ENCODE data around the gene PDCL3. TPM values are rescaled to one million over a fixed set of nuclear protein-coding genes. Genes with fewer than 3 reads are reported as not detected.

The PDCL3 gene
- total and polyA plus RNA-seq, 2 experiments from 2014 or later = 28.1 to 72.4 TPM

- peaks cover 15% of the 10 kb centered on the region for H3K9me3 Mint-ChIP-seq
- Histone ChIP-seq H2AFZ (no peak overlapping the region), H3K27me3 (ENCODE audit: insufficient read depth) (no peaks in the 10 kb centered on the region), H3K79me2 (replicated peaks; ENCODE audit: insufficient read depth) (no peaks in the 10 kb centered on the region), H3K9me2 (ENCODE audit: insufficient read depth) (no peaks in the 10 kb centered on the region), H3K4me3 (no peak overlapping the region), H3F3A (replicated peaks; ENCODE audit: low read depth) (no peaks in the 10 kb centered on the region), H4K20me1 (replicated peaks; ENCODE audit: insufficient read depth) (no peaks in the 10 kb centered on the region), H3K36me3 (ENCODE audit: insufficient read depth) (no peaks in the 10 kb centered on the region), H3K27ac (ENCODE audit: low read depth) (no peak overlapping the region), H3K4me2 (no peak overlapping the region), H3K4me1 (ENCODE audit: insufficient read depth) (no peaks in the 10 kb centered on the region)
- H3K27me3 Mint-ChIP-seq (ENCODE audit: insufficient read depth, low read depth, poor library complexity) = peaks cover 9% of the 10 kb centered on the region
- no peak overlapping the region for H3K4me3 Mint-ChIP-seq
- no peak overlapping the region for H3K27ac Mint-ChIP-seq
- 0 out of 3 replicates have a peak, but pooled peaks cover 3% of the 10 kb centered on the region for H3K36me3 Mint-ChIP-seq (ENCODE audit: low read depth)
- DNase-seq (ENCODE audit: low spot score) (no peak), ATAC-seq (no peak)
- H3K4me1 Mint-ChIP-seq = no peaks in the 10 kb centered on the region
- TF ChIP-seq JUNB (IDR thresholded peaks at IDR 0.05; ENCODE audit: unreplicated experiment) (no peak), CREB1 (CRISPR knock-in tag; IDR thresholded peaks at IDR 0.05; ENCODE audit: low read depth) (no peak), STAT1 (IDR thresholded peaks at IDR 0.05; ENCODE audit: unreplicated experiment) (no peak), EZH2phosphoT487 (IDR thresholded peaks at IDR 0.05; ENCODE audit: unreplicated experiment) (no peak), ZNF462 (CRISPR knock-in tag; IDR thresholded peaks at IDR 0.05) (no peak), CTCF (conservative IDR thresholded peaks at IDR 0.05; ENCODE audit: low read depth in 2 of 2) (no peak), ZNF114 (CRISPR knock-in tag; IDR thresholded peaks at IDR 0.05) (no peak), EZH2 (IDR thresholded peaks at IDR 0.05; ENCODE audit: low read depth, unreplicated experiment) (no peak), NANOG (IDR thresholded peaks at IDR 0.05; ENCODE audit: borderline replicate concordance) (no peak), POLR2AphosphoS5 (IDR thresholded peaks at IDR 0.05; ENCODE audit: low read depth) (no peak), REST (IDR thresholded peaks at IDR 0.05; ENCODE audit: unreplicated experiment) (no peak), ZNF331 (CRISPR knock-in tag; IDR thresholded peaks at IDR 0.05; ENCODE audit: low read depth) (no peak), ETS1 (IDR thresholded peaks at IDR 0.05) (no peak)
Observed at GRCh38 chr2:100623930-100624329, 61.1 kb downstream of the PDCL3 start.
